IMR-90 (cell line): ENCODE results near the gene SERPINB13. TPM values are rescaled to one million over a fixed set of nuclear protein-coding genes. Genes with fewer than 3 reads are reported as not detected.

Experiments
- ATAC-seq: fragments of 200-7000 bp; cut with Tn5 transposase; 2 replicates; pipeline ENCODE4 v1.9.1; 2020; ENCODE audit warnings: low read depth, mild to moderate bottlenecking, moderate library complexity
- BruUV-seq: library from RNA; stranded (reverse); fragments of 400-500 nt; replicated peaks from 2 replicates; lab custom pipeline; 2021; lab: Mats Ljungman, UMichigan
- CTCF ChIA-PET: fragments of 300-600 bp; formaldehyde crosslinking; extraction: SDS; loops from one replicate; lab custom pipeline; 2021; ENCODE audit warnings: antibody characterized with exemption; lab: Yijun Ruan, JAX
- POLR2A ChIA-PET: fragments of 300-600 bp; sonication (Branson Sonifier 250); formaldehyde crosslinking; loops from one replicate; lab custom pipeline; 2022; ENCODE audit warnings: antibody characterized with exemption; ENCODE audit not compliant: unreplicated experiment; lab: Charles Lee
- DNase-seq: peaks from one replicate; pipeline ENCODE4 v3.0.0; 2013
- H2AFZ ChIP-seq: replicated peaks from 2 replicates; pipeline ENCODE3; 2013; ENCODE audit warnings: low read length, mild to moderate bottlenecking; ENCODE audit not compliant: poor library complexity
- H2AK5ac ChIP-seq: 2 replicates; pipeline ENCODE4 v1.6.1; 2013; ENCODE audit warnings: low read depth, low read length, inconsistent platforms
- H2AK9ac ChIP-seq: replicated peaks from 2 replicates; pipeline ENCODE3; 2013; ENCODE audit warnings: mild to moderate bottlenecking, low read depth, low read length, moderate library complexity; ENCODE audit not compliant: poor library complexity
- H2BK120ac ChIP-seq: 2 replicates; pipeline ENCODE4 v1.6.1; 2013; ENCODE audit warnings: low read depth, low read length, inconsistent platforms
- H2BK15ac ChIP-seq: 3 replicates; pipeline ENCODE4 v1.6.1; 2013; ENCODE audit warnings: low read depth, low read length, inconsistent platforms
- H2BK20ac ChIP-seq: 2 replicates; pipeline ENCODE4 v1.6.1; 2013; ENCODE audit warnings: low read depth, mild to moderate bottlenecking, inconsistent platforms, low read length, moderate library complexity
- H2BK5ac ChIP-seq: 2 replicates; pipeline ENCODE4 v1.6.1; 2013; ENCODE audit warnings: mild to moderate bottlenecking, low read depth, low read length, inconsistent platforms; ENCODE audit not compliant: poor library complexity, severe bottlenecking
- H3K14ac ChIP-seq: replicated peaks from 2 replicates; pipeline ENCODE4 v1.6.1; 2013; ENCODE audit warnings: low read depth, low read length, inconsistent platforms
- H3K18ac ChIP-seq: 2 replicates; pipeline ENCODE4 v1.6.1; 2013; ENCODE audit warnings: low read depth, low read length, control low read depth
- H3K23ac ChIP-seq: 2 replicates; pipeline ENCODE4 v1.6.1; 2013; ENCODE audit warnings: low read depth, low read length, inconsistent platforms
- H3K27ac ChIP-seq: 2 replicates; pipeline ENCODE4 v1.5.1; 2013; ENCODE audit warnings: mild to moderate bottlenecking, control low read depth, low read length; ENCODE audit not compliant: insufficient read depth
- H3K27me3 ChIP-seq: 2 replicates; pipeline ENCODE4 v1.6.1; 2013; ENCODE audit warnings: low read length; ENCODE audit not compliant: control insufficient read depth, insufficient read depth
- H3K36me3 ChIP-seq: 2 replicates; pipeline ENCODE4 v1.6.1; 2013; ENCODE audit warnings: low read length, mixed read lengths; ENCODE audit not compliant: control insufficient read depth, insufficient read depth
- H3K4ac ChIP-seq: 2 replicates; pipeline ENCODE4 v1.6.1; 2013; ENCODE audit warnings: low read depth, low read length, inconsistent platforms
- H3K4me1 ChIP-seq: 2 replicates; pipeline ENCODE4 v1.6.1; 2013; ENCODE audit warnings: low read length, mixed read lengths; ENCODE audit not compliant: control insufficient read depth, insufficient read depth
- H3K4me2 ChIP-seq: 2 replicates; pipeline ENCODE4 v1.6.1; 2013; ENCODE audit warnings: low read depth, mild to moderate bottlenecking, control low read depth, low read length, moderate library complexity
- H3K4me3 ChIP-seq: 2 replicates; pipeline ENCODE4 v1.5.1; 2013; ENCODE audit warnings: low read depth, mild to moderate bottlenecking, control low read depth, low read length, moderate library complexity; ENCODE audit not compliant: insufficient read depth
- H3K56ac ChIP-seq: 2 replicates; pipeline ENCODE4 v1.6.1; 2013; ENCODE audit warnings: low read length, inconsistent platforms; ENCODE audit not compliant: insufficient read depth; ENCODE audit errors: extremely low read depth
- H3K79me1 ChIP-seq, 2 experiments: 2 replicates each; pipeline ENCODE4 v1.6.1; 2013; ENCODE audit warnings: low read length in 2 of 2, inconsistent platforms in 1 of 2, low read depth in 1 of 2
- H3K9ac ChIP-seq: 2 replicates; pipeline ENCODE4 v1.6.1; 2013; ENCODE audit warnings: low read depth, low read length, control low read depth
- H3K9me1 ChIP-seq: 2 replicates; pipeline ENCODE4 v1.6.1; 2013; ENCODE audit warnings: low read length, inconsistent platforms; ENCODE audit not compliant: insufficient read depth
- H3K9me3 ChIP-seq: 2 replicates; pipeline ENCODE4 v1.6.1; 2013; ENCODE audit warnings: low read length; ENCODE audit not compliant: control insufficient read depth, insufficient read depth
- H4K20me1 ChIP-seq: 2 replicates; pipeline ENCODE4 v1.6.1; 2013; ENCODE audit warnings: low read length, inconsistent platforms; ENCODE audit not compliant: insufficient read depth
- H4K5ac ChIP-seq: 2 replicates; pipeline ENCODE4 v1.6.1; 2013; ENCODE audit warnings: mild to moderate bottlenecking, low read depth, low read length, control low read depth
- H4K8ac ChIP-seq, 2 experiments: 2 replicates each; pipeline ENCODE4 v1.6.1; 2013; ENCODE audit warnings: low read depth in 2 of 2, low read length in 2 of 2, control low read depth in 1 of 2, inconsistent platforms in 1 of 2
- H4K91ac ChIP-seq: 2 replicates; pipeline ENCODE4 v1.6.1; 2013; ENCODE audit warnings: low read depth, low read length, inconsistent platforms; ENCODE audit not compliant: insufficient read depth
- BHLHE40 ChIP-seq: fragments of 150-350 bp; IDR thresholded peaks from 2 replicates; pipeline ENCODE4 v1.6.1; 2016; ENCODE audit warnings: mild to moderate bottlenecking, low read depth, low read length
- CEBPB ChIP-seq: IDR thresholded peaks from 2 replicates; pipeline ENCODE4 v1.6.1; 2012; ENCODE audit warnings: low read depth, low read length, improper control_type of control experiment
- ELK1 ChIP-seq: fragments of 150-350 bp; IDR thresholded peaks from 2 replicates; pipeline ENCODE4 v1.6.1; 2016; ENCODE audit warnings: low read depth, mild to moderate bottlenecking, low read length, moderate library complexity, borderline replicate concordance
- FOS ChIP-seq: fragments of 150-350 bp; IDR thresholded peaks from 2 replicates; pipeline ENCODE4 v1.6.1; 2016; ENCODE audit warnings: low read depth, low read length
- MAFK ChIP-seq: IDR thresholded peaks from 2 replicates; pipeline ENCODE4 v1.6.1; 2012; ENCODE audit warnings: low read depth, low read length, improper control_type of control experiment
- MAZ ChIP-seq: IDR thresholded peaks from 2 replicates; pipeline ENCODE4 v1.6.1; 2012; ENCODE audit warnings: low read depth, mild to moderate bottlenecking, low read length, improper control_type of control experiment, moderate library complexity, borderline replicate concordance
- MXI1 ChIP-seq: IDR thresholded peaks from 2 replicates; pipeline ENCODE4 v1.6.1; 2012; ENCODE audit warnings: low read depth, mild to moderate bottlenecking, low read length, moderate library complexity, borderline replicate concordance
- RAD21 ChIP-seq: IDR thresholded peaks from 2 replicates; pipeline ENCODE4 v1.6.1; 2012; ENCODE audit warnings: low read length, improper control_type of control experiment
- RFX5 ChIP-seq: IDR thresholded peaks from 2 replicates; pipeline ENCODE4 v1.8.0; 2012; ENCODE audit warnings: low read depth, mild to moderate bottlenecking, low read length, moderate library complexity
- WGBS, 2 experiments: methylation state at CpG; one replicate each; pipeline versions ENCODE4 v1.1.5 to v1.1.7; 2013; ENCODE audit warnings: missing lambda C conversion rate in 2 of 2; ENCODE audit not compliant: insufficient read length in 1 of 2; ENCODE audit errors: extremely low coverage in 2 of 2; 5-methylcytosine and 5-hydroxymethylcytosine counted together
- dilution Hi-C: fragments of 300-500 bp; cut with HindIII; formaldehyde crosslinking; loops from one replicate; pipeline ENCODE4 v1.14.3; 2018; ENCODE audit warnings: low sequenced_read_pairs; ENCODE audit not compliant: unreplicated experiment
- in situ Hi-C: fragments of 300-500 bp; cut with MboI; formaldehyde crosslinking; loops from 3 replicates; pipeline ENCODE4 v1.14.3; 2019; ENCODE audit warnings: low sequenced_read_pairs, inconsistent platforms, mixed read lengths
- intact Hi-C: fragments of 100-400 bp; cut with micrococcal nuclease; formaldehyde crosslinking; loops from 2 replicates; pipeline ENCODE4 v1.10.0; 2022
- polyA plus RNA-seq, 3 experiments: library from polyadenylated mRNA; depleted of rRNA; stranded (reverse); fragments of >200 nt; gene quantifications; 2 replicates each; pipeline ENCODE4 v1.2.3, GENCODE V29; 2012; ENCODE audit warnings: low replicate concordance in 1 of 3
- total RNA-seq: library from RNA; depleted of rRNA; stranded (reverse); fragments of >200 nt; gene quantifications from 2 replicates; pipeline ENCODE4 v1.2.3, GENCODE V29; 2012
- TF ChIP-seq, protein P1 (sequence below): fragments of 150-350 bp; IDR thresholded peaks from 2 replicates; pipeline ENCODE4 v1.6.1; 2017; ENCODE audit warnings: mild to moderate bottlenecking, antibody characterized with exemption, low read length, low read depth

SERPINB13 gene
- total and polyA plus RNA-seq, 2 of the 4 experiments (the other 2 are of a cell fraction) = not detected

GRCh38 chr18:63624863-63625262, 37.7 kb downstream of the SERPINB13 start:
- ChIA-PET POLR2A (no interaction called here), CTCF (no interaction called here)
- no peak overlapping the region for H3K23ac ChIP-seq
- no peak overlapping the region for H2AK5ac ChIP-seq
- BruUV-seq = no TSS peak
- H2BK15ac ChIP-seq = no peak overlapping the region
- H4K5ac ChIP-seq = no peak overlapping the region
- no peak for ATAC-seq
- dilution Hi-C loops (no loop called here), intact Hi-C loops (no loop called here), in situ Hi-C loops (no loop called here)
- H3K18ac ChIP-seq = no peak overlapping the region
- peaks cover 18% of the 10 kb centered on the region for H3K9me3 ChIP-seq
- no peak overlapping the region for H2BK120ac ChIP-seq
- H3K4me2 ChIP-seq = no peak overlapping the region
- no peak overlapping the region for H3K4ac ChIP-seq
- WGBS, 2 experiments = no CpG with 5 or more reads among the region's 3 CpGs
- no peak overlapping the region for H4K91ac ChIP-seq
- TF ChIP-seq MAFK (no peak), CEBPB (no peak), MAZ (no peak), ELK1 (no peak), MXI1 (no peak), RAD21 (no peak), RFX5 (no peak), FOS (no peak), BHLHE40 (no peak)
- TF ChIP-seq, protein P1, sequence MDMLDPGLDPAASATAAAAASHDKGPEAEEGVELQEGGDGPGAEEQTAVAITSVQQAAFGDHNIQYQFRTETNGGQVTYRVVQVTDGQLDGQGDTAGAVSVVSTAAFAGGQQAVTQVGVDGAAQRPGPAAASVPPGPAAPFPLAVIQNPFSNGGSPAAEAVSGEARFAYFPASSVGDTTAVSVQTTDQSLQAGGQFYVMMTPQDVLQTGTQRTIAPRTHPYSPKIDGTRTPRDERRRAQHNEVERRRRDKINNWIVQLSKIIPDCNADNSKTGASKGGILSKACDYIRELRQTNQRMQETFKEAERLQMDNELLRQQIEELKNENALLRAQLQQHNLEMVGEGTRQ = no peak
- H3K4me3 ChIP-seq = no peak overlapping the region
- H2AFZ ChIP-seq = no peak overlapping the region
- no peak overlapping the region for H3K14ac ChIP-seq
- H4K8ac ChIP-seq = no peak overlapping the region
- no peaks in the 10 kb centered on the region for H3K79me1 ChIP-seq
- no peak overlapping the region for H3K9ac ChIP-seq
- H3K36me3 ChIP-seq = no peaks in the 10 kb centered on the region
- no peak overlapping the region for H2BK20ac ChIP-seq
- H3K4me1 ChIP-seq = no peaks in the 10 kb centered on the region
- H3K27ac ChIP-seq = no peak overlapping the region
- DNase-seq = no peak
- H3K27me3 ChIP-seq = no peaks in the 10 kb centered on the region
- H2BK5ac ChIP-seq = no peak overlapping the region
- H3K56ac ChIP-seq = no peak overlapping the region
- no peak overlapping the region for H2AK9ac ChIP-seq
- H3K9me1 ChIP-seq = no peaks in the 10 kb centered on the region
- H4K20me1 ChIP-seq = no peaks in the 10 kb centered on the region
